Natural killer cell (primary cell): ENCODE results near the gene APOA5. TPM values are rescaled to one million over a fixed set of nuclear protein-coding genes. Genes with fewer than 3 reads are reported as not detected.

Experiments
- ATAC-seq, 3 donors: fragments of 150-1000 bp in 2 of 3; fragments of 200-7000 bp in 1 of 3; cut with Tn5 transposase; 1 replicate in 1 of 3; 2 replicates in 2 of 3; pipeline ENCODE4 v1.10.0; 2021; ENCODE audit warnings: mild to moderate bottlenecking in 2 of 3, moderate library complexity in 2 of 3
- DNase-seq, 2 donors: peaks; one replicate each; pipeline versions ENCODE4 v3.0.0 to v3.0.0-alpha.2; 2013 to 2021; ENCODE audit warnings: mixed read lengths in 1 of 2
- H3K27ac ChIP-seq: one replicate; pipeline ENCODE4 v1.5.1; 2013; ENCODE audit warnings: mild to moderate bottlenecking, low read length
- H3K27me3 ChIP-seq: one replicate; pipeline ENCODE4 v1.6.1; 2013; ENCODE audit warnings: low read length; ENCODE audit not compliant: control insufficient read depth, insufficient read depth
- H3K36me3 ChIP-seq: one replicate; pipeline ENCODE4 v1.6.1; 2013; ENCODE audit warnings: low read length; ENCODE audit not compliant: control insufficient read depth, insufficient read depth
- H3K4me1 ChIP-seq: one replicate; pipeline ENCODE4 v1.6.1; 2013; ENCODE audit warnings: low read length; ENCODE audit not compliant: control insufficient read depth, insufficient read depth
- H3K4me3 ChIP-seq: one replicate; pipeline ENCODE4 v1.5.1; 2013; ENCODE audit warnings: low read length
- H3K9me3 ChIP-seq: one replicate; pipeline ENCODE4 v1.6.1; 2013; ENCODE audit warnings: low read length; ENCODE audit not compliant: control insufficient read depth, insufficient read depth
- H3K27ac Mint-ChIP-seq, 2 donors: one replicate each; pipeline ENCODE4 v1.8.0; 2022; ENCODE audit warnings: mild to moderate bottlenecking in 2 of 2, mixed read lengths in 2 of 2, moderate library complexity in 1 of 2
- H3K27me3 Mint-ChIP-seq, 2 donors: one replicate each; pipeline ENCODE4 v1.8.0; 2022; ENCODE audit warnings: low read depth in 2 of 2, mixed read lengths in 2 of 2
- H3K36me3 Mint-ChIP-seq: one replicate; pipeline ENCODE4 v1.8.0; 2022; ENCODE audit warnings: mixed read lengths
- H3K4me1 Mint-ChIP-seq, 2 donors: one replicate each; pipeline ENCODE4 v1.8.0; 2022; ENCODE audit warnings: mixed read lengths in 2 of 2
- H3K4me3 Mint-ChIP-seq: one replicate; pipeline ENCODE4 v1.8.0; 2022; ENCODE audit warnings: mild to moderate bottlenecking, moderate library complexity, mixed read lengths
- H3K9me3 Mint-ChIP-seq, 2 donors: one replicate each; pipeline ENCODE4 v1.8.0; 2022; ENCODE audit warnings: mixed read lengths in 2 of 2
- CTCF ChIP-seq: fragments of 200-600 bp; IDR thresholded peaks from one replicate; pipeline ENCODE4 v1.8.0; 2022; ENCODE audit warnings: antibody characterized with exemption
- WGBS: methylation state at CpG from one replicate; pipeline ENCODE4 v1.1.7; 2013; ENCODE audit warnings: missing lambda C conversion rate; ENCODE audit not compliant: insufficient coverage; 5-methylcytosine and 5-hydroxymethylcytosine counted together
- intact Hi-C: fragments of 100-400 bp; cut with micrococcal nuclease; formaldehyde crosslinking; loops from one replicate; pipeline ENCODE4 v1.14.2; 2022
- total RNA-seq, 4 donors: library from RNA; stranded (reverse); fragments of 120-200 nt in 1 of 4; gene quantifications; one replicate each; pipeline versions ENCODE4 v1.2.3 to v1.2.4, GENCODE V29; 2013 to 2022

The APOA5 gene
- total RNA-seq, 3 donors from 2014 or later (not counting 1 experiment from before 2014, with no cell fraction given), result not detected

- Mint-ChIP-seq H3K27me3 (no peaks in the 10 kb centered on the region), H3K4me3 (no peak overlapping the region), H3K4me1 (peaks cover 19 to 20% of the 10 kb centered on the region in 2 donors), H3K9me3 (no peaks in the 10 kb centered on the region), H3K27ac (peak overlapping the region in 1 of 2 donors; percentile 0), H3K36me3 (peaks cover 16% of the 10 kb centered on the region)
- Histone ChIP-seq H3K36me3 (peaks cover 42% of the 10 kb centered on the region), H3K27me3 (no peaks in the 10 kb centered on the region), H3K27ac (no peak overlapping the region), H3K9me3 (no peaks in the 10 kb centered on the region), H3K4me3 (no peak overlapping the region), H3K4me1 (peaks cover 13% of the 10 kb centered on the region)
- ATAC-seq (no peak), DNase-seq (no peak)
- intact Hi-C loops, result no loop called here
- TF ChIP-seq CTCF, result no peak
Observed at GRCh38 chr11:116776522-116776984, 15.1 kb downstream of the APOA5 start.

- Histone ChIP-seq H3K4me3 (no peak overlapping the region), H3K36me3 (peaks cover 37% of the 10 kb centered on the region), H3K27ac (no peak overlapping the region), H3K4me1 (peaks cover 15% of the 10 kb centered on the region), H3K27me3 (no peaks in the 10 kb centered on the region), H3K9me3 (no peaks in the 10 kb centered on the region)
- ATAC-seq, result no peak
- 97% methylated on average over 5 of the region's 5 CpGs for WGBS
- Mint-ChIP-seq H3K9me3 (no peaks in the 10 kb centered on the region), H3K27me3 (no peaks in the 10 kb centered on the region), H3K27ac (peak overlapping the region in 1 of 2 donors; percentile 0), H3K4me1 (peaks cover 23 to 26% of the 10 kb centered on the region in 2 donors), H3K36me3 (peaks cover 16% of the 10 kb centered on the region), H3K4me3 (no peak overlapping the region)
- no peak for DNase-seq
- no peak for TF ChIP-seq CTCF
- intact Hi-C loops, result no loop called here
Observed at GRCh38 chr11:116775975-116776374, 15.7 kb downstream of the APOA5 start.

- DNase-seq (no peak), ATAC-seq (no peak)
- Histone ChIP-seq H3K27me3 (no peaks in the 10 kb centered on the region), H3K9me3 (no peaks in the 10 kb centered on the region), H3K4me3 (no peak overlapping the region), H3K4me1 (peaks cover 15% of the 10 kb centered on the region), H3K27ac (no peak overlapping the region), H3K36me3 (peaks cover 28% of the 10 kb centered on the region)
- H3K36me3 Mint-ChIP-seq, result peaks cover 16% of the 10 kb centered on the region
- intact Hi-C loops, result loop anchor here (5.0 kb wide), 2 partner anchors 78 to 458 kb away; partner anchors contain the start of genes PCSK7 and RNF214
- WGBS, result 97% methylated on average over 5 of the region's 5 CpGs
- TF ChIP-seq CTCF, result no peak
- peaks cover 26 to 28% of the 10 kb centered on the region in 2 donors for H3K4me1 Mint-ChIP-seq
- H3K9me3 Mint-ChIP-seq, result no peaks in the 10 kb centered on the region
- H3K4me3 Mint-ChIP-seq, result peak overlapping the region; percentile 1
- no peaks in the 10 kb centered on the region for H3K27me3 Mint-ChIP-seq
- peak overlapping the region in 1 of 2 donors; percentile 97 for H3K27ac Mint-ChIP-seq
Observed at GRCh38 chr11:116774661-116775060, 17.0 kb downstream of the APOA5 start.
